AML-193 (cell line): Measurements from ENCODE around the gene AMH.
A peak's percentile ranks its signal among the peaks of the same experiment; 100 is the strongest.

ENCODE experiments used
- DNase-seq, 2 experiments: peaks; one replicate each; lab custom pipeline; 2025; lab: John Stamatoyannopoulos, UW

Gene AMH

GRCh38 chr19:2287585-2288337 lies 38.6 kb downstream of the AMH start:
- peak; percentile 14 to 20 for DNase-seq

- peak in 1 of 2 experiments; percentile 31 for DNase-seq
Measured at GRCh38 chr19:2288338-2288817, 39.3 kb downstream of the AMH start.

- no peak for DNase-seq
Measured at GRCh38 chr19:2288818-2289713, 39.9 kb downstream of the AMH start.

GRCh38 chr19:2289714-2290435 lies 40.8 kb downstream of the AMH start:
- peak; percentile 95 to 96 for DNase-seq

DNA sequence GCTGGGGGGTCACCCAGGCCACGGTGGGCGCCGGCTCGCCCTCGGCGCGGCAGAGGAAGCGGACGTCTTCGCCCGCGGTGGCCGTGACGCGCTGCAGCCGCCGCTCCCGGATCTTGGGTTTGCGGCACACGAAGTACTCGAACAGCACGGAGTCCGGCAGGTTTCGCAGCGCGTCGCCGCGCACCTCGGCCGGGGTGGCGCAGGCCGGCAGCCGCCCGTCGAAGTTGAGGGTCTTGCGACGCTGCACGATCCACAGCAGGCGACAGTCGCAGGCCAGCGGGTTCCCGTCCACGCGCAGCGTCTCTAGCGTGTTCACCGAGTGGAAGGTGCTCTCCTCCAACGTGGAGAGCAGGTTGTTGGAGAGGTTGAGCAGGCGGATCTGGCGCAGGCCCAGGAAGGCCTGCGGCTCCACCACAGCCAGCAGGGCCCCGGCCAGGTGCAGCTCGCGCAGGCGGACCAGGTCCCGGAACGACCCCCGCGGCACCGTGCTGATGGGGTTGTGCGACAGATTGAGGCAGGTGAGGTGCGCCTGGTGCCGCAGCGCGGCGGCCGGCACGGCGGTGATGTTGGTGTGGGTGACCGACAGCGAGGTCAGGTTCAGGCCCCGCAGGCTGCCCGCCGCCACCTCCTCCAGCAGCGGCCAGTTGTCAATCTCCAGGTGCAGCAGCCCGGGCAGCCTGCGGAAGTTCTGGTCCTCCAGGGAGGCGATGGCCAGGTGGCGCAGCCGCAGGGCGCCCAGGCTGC lies 41.5 kb downstream of the AMH start:
- DNase-seq, result no peak

- peak; percentile 20 to 39 for DNase-seq
Measured at GRCh38 chr19:2291185-2291751, 42.1 kb downstream of the AMH start.

GRCh38 chr19:2294687-2295335 lies 45.7 kb downstream of the AMH start:
- no peak for DNase-seq

- no peak for DNase-seq
Measured at GRCh38 chr19:2296141-2296540, 47.0 kb downstream of the AMH start.

DNA sequence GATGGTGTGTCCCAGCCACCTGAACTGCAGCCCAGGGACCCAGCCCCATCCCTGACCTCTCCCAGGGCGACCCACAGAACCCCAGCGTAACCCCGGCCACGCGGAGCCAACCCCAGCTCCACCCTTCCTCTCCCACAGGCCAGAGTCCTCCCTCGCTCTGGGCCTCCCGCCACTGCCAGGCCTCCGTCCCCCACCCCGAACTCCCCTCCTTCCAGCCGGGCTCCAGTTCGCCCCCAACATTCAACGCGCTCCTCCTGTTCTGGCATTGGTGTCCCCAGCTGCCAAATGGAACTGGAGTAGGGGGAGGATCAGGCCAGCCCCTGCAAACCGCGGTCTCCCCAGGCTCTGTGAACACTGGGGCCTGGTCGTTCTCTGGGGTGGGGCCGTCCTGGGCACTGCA lies 51.4 kb downstream of the AMH start:
- DNase-seq, result no peak
